Stomach (tissue), 9 donors: Measurements from ENCODE around the gene RHBDD3. TPM values are rescaled to one million over a fixed set of nuclear protein-coding genes. Genes with fewer than 3 reads are reported as not detected.
A peak's percentile ranks its signal among the peaks of the same experiment; 100 is the strongest.

Experiments used
- DNase-seq, 2 donors: peaks; one replicate each; pipeline versions ENCODE4 v3.0.0 to v3.0.0-alpha.2; 2013 to 2019
- H3K27ac ChIP-seq, 5 donors: fragments of 200-600 bp in 4 of 5; sonication (generic) in 4 of 5; one replicate each; pipeline ENCODE4 v1.5.1; 2013 to 2019; ENCODE audit warnings: mild to moderate bottlenecking in 1 of 5, moderate library complexity in 1 of 5
- H3K27me3 ChIP-seq, 3 donors: fragments of 200-600 bp; sonication (generic); one replicate each; pipeline ENCODE4 v1.5.1; 2017 to 2019; ENCODE audit warnings: mixed run types in 1 of 3
- H3K36me3 ChIP-seq, 4 donors: fragments of 200-600 bp; sonication (generic); 1 replicate in 3 of 4; 2 replicates in 1 of 4; pipeline ENCODE4 v1.5.1; 2016 to 2019
- H3K4me1 ChIP-seq, 4 donors: fragments of 200-600 bp; sonication (generic); one replicate each; pipeline ENCODE4 v1.5.1; 2016 to 2019
- H3K4me3 ChIP-seq, 4 donors: fragments of 200-600 bp; sonication (generic) in 3 of 4; one replicate each; pipeline ENCODE4 v1.5.1; 2016 to 2019; ENCODE audit warnings: mild to moderate bottlenecking in 1 of 4
- H3K9me3 ChIP-seq, 4 donors: fragments of 200-600 bp; sonication (generic); one replicate each; pipeline ENCODE4 v1.5.1; 2016 to 2019
- CTCF ChIP-seq, 7 experiments: fragments of 450-650 bp in 4 of 7; fragments of 200-600 bp in 3 of 7; sonication (generic) in 3 of 7; IDR thresholded peaks; one replicate each; pipeline ENCODE4 v1.5.1; 2016 to 2019; ENCODE audit warnings: antibody characterized with exemption in 7 of 7, control low read depth in 2 of 7, mild to moderate bottlenecking in 1 of 7
- EP300 ChIP-seq: sonication (generic); formaldehyde crosslinking; IDR thresholded peaks from one replicate; pipeline ENCODE4 v1.6.1; 2017; ENCODE audit warnings: antibody characterized with exemption
- POLR2A ChIP-seq, 4 donors: fragments of 450-650 bp; IDR thresholded peaks; one replicate each; pipeline ENCODE4 v1.6.1; 2016; ENCODE audit warnings: antibody characterized with exemption in 4 of 4, control low read depth in 2 of 4, mild to moderate bottlenecking in 1 of 4, moderate library complexity in 1 of 4
- POLR2AphosphoS5 ChIP-seq, 3 donors: sonication (generic); formaldehyde crosslinking; IDR thresholded peaks; one replicate each; pipeline ENCODE4 v1.6.1; 2016; ENCODE audit warnings: antibody characterized with exemption in 3 of 3
- whole genome bisulfite sequencing, 5 donors: extraction: QIAGEN DNeasy Blood & Tissue Kit in 3 of 5; methylation state at CpG; one replicate each; pipeline versions ENCODE4 v1.1.5 to v1.1.7; 2013 to 2018; 5-methylcytosine and 5-hydroxymethylcytosine counted together
- intact Hi-C: fragments of 100-400 bp; cut with DNase I; formaldehyde crosslinking; loops from one replicate; pipeline ENCODE4 v1.15.1; 2023; ENCODE audit warnings: low total_unique reads
- polyA plus RNA-seq, 3 donors: library from polyadenylated mRNA; stranded (reverse); fragments of 200-250 nt; gene quantifications; one replicate each; pipeline ENCODE4 v1.2.3, GENCODE V29; 2013
- total RNA-seq, 5 donors: library from RNA; depleted of rRNA; stranded (reverse); fragments of >200 nt; gene quantifications; one replicate each; pipeline versions ENCODE4 v1.1.0 to v1.2.3, GENCODE V29; 2014 to 2016
- donor health status: healthy with polysubstance abuse.
- donor health status: Bipolar disorder and iron deficiency.
- donor health status: healthy.

RHBDD3 gene
- total and polyA plus RNA-seq, 8 donors, result 9.8 to 76.5 (median 20.0) TPM

GRCh38 chr22:29312218-29313125 lies 44.7 kb upstream of the RHBDD3 start:
- intact Hi-C loops, result no loop called here
- H3K4me1 ChIP-seq, result peaks cover 72 to 82% (median 79%) of the 10 kb centered on the region in 4 donors
- H3K27me3 ChIP-seq, result peaks cover 15 to 45% (median 40%) of the 10 kb centered on the region in 3 donors
- H3K36me3 ChIP-seq, result no peaks in the 10 kb centered on the region
- no peak for DNase-seq
- H3K9me3 ChIP-seq, result no peaks in the 10 kb centered on the region
- H3K27ac ChIP-seq, result peak overlapping the region in 2 of 5 donors; percentile 88 to 90
- TF ChIP-seq EP300, result no peak
- TF ChIP-seq CTCF (IDR thresholded peaks at IDR 0.05), result no peak
- TF ChIP-seq POLR2A (IDR thresholded peaks at IDR 0.05), result no peak
- no peak for TF ChIP-seq POLR2AphosphoS5 (IDR thresholded peaks at IDR 0.05)
- 86 to 94% (median 91%) methylated on average over 23 to 25 of the region's 25 CpGs for WGBS, 5 donors
- no peak overlapping the region for H3K4me3 ChIP-seq

- WGBS, 5 donors, result 59 to 71% (median 67%) methylated on average over 34 to 50 of the region's 50 CpGs
- peaks cover 77 to 89% (median 84%) of the 10 kb centered on the region in 4 donors for H3K4me1 ChIP-seq
- no peaks in the 10 kb centered on the region for H3K36me3 ChIP-seq
- intact Hi-C loops, result no loop called here
- peak overlapping the region; percentile 48 to 90 (median 88) for H3K27ac ChIP-seq
- H3K4me3 ChIP-seq, result peak overlapping the region; percentile 6 to 31 (median 13)
- peak in 1 of 2 donors; percentile 43 for DNase-seq
- no peak for TF ChIP-seq POLR2AphosphoS5 (IDR thresholded peaks at IDR 0.05)
- no peak for TF ChIP-seq POLR2A (IDR thresholded peaks at IDR 0.05)
- TF ChIP-seq EP300, result no peak
- no peak for TF ChIP-seq CTCF (IDR thresholded peaks at IDR 0.05)
- H3K9me3 ChIP-seq, result no peaks in the 10 kb centered on the region
- peaks cover 15 to 47% (median 38%) of the 10 kb centered on the region in 3 donors for H3K27me3 ChIP-seq
Measured at GRCh38 chr22:29311464-29312217, 43.9 kb upstream of the RHBDD3 start.

- Histone ChIP-seq H3K9me3 (no peaks in the 10 kb centered on the region), H3K36me3 (no peaks in the 10 kb centered on the region), H3K27ac (peak overlapping the region; percentile 48 to 90 (median 88)), H3K4me1 (peaks cover 79 to 93% (median 90%) of the 10 kb centered on the region in 4 donors), H3K4me3 (peak overlapping the region; percentile 6 to 31 (median 13)), H3K27me3 (peaks cover 10 to 40% (median 30%) of the 10 kb centered on the region in 3 donors)
- peak; percentile 89 to 98 for DNase-seq
- 7 to 11% (median 9%) methylated on average over 12 to 18 of the region's 18 CpGs for WGBS, 5 donors
- peak in 2 of 3 donors; percentile 53 to 73 for TF ChIP-seq POLR2AphosphoS5 (IDR thresholded peaks at IDR 0.05)
- TF ChIP-seq EP300, result no peak
- intact Hi-C loops, result no loop called here
Measured at GRCh38 chr22:29310863-29311339, 43.1 kb upstream of the RHBDD3 start.

GRCh38 chr22:29310065-29310862 lies 42.5 kb upstream of the RHBDD3 start:
- peaks cover 4 to 34% (median 24%) of the 10 kb centered on the region in 3 donors for H3K27me3 ChIP-seq
- DNase-seq, result no peak
- peaks cover 75 to 93% (median 88%) of the 10 kb centered on the region in 4 donors for H3K4me1 ChIP-seq
- H3K27ac ChIP-seq, result peak overlapping the region; percentile 6 to 91 (median 89)
- H3K4me3 ChIP-seq, result peak overlapping the region in 2 of 4 donors; percentile 11 to 93
- intact Hi-C loops, result no loop called here
- TF ChIP-seq EP300 (no peak), CTCF (IDR thresholded peaks at IDR 0.05) (no peak), POLR2A (IDR thresholded peaks at IDR 0.05) (no peak), POLR2AphosphoS5 (IDR thresholded peaks at IDR 0.05) (no peak)
- H3K9me3 ChIP-seq, result no peaks in the 10 kb centered on the region
- 43 to 51% (median 43%) methylated on average over 15 to 28 of the region's 28 CpGs for WGBS, 5 donors
- no peaks in the 10 kb centered on the region for H3K36me3 ChIP-seq
